Measurements from ENCODE around the gene CCNI2. TPM values are rescaled to one million over a fixed set of nuclear protein-coding genes. Genes with fewer than 3 reads are reported as not detected.
A peak's percentile ranks its signal among the peaks of the same experiment; 100 is the strongest.

The CCNI2 gene
- total RNA-seq, 1 donor from 2014 or later = 39.5 TPM

- Mint-ChIP-seq H3K9me3 (no peaks in the 10 kb centered on the region), H3K27ac (no peak overlapping the region), H3K27me3 (peaks cover 27% of the 10 kb centered on the region), H3K36me3 (ENCODE audit: low read depth) (peaks cover 3% of the 10 kb centered on the region), H3K4me1 (peaks cover 36% of the 10 kb centered on the region), H3K4me3 (peak overlapping the region; percentile 73)
- intact Hi-C loops (cut with micrococcal nuclease) = no loop called here
- no peak for DNase-seq
These were observed 28.3 kb downstream of the CCNI2 start for GRCh38 chr5:132775476-132775961.

GRCh38 chr5:132776131-132776937 is 29.1 kb downstream of the CCNI2 start:
- Mint-ChIP-seq H3K27me3 (peaks cover 34% of the 10 kb centered on the region), H3K9me3 (no peaks in the 10 kb centered on the region), H3K4me3 (peak overlapping the region; percentile 73), H3K27ac (peak overlapping the region; percentile 13), H3K4me1 (peaks cover 40% of the 10 kb centered on the region), H3K36me3 (ENCODE audit: low read depth) (peaks cover 3% of the 10 kb centered on the region)
- DNase-seq = peak; percentile 59
- intact Hi-C loops (cut with micrococcal nuclease) = loop anchor here (2.0 kb wide), 2 partner anchors 24 to 40 kb away; partner anchors contain the start of gene KIF3A

- Mint-ChIP-seq H3K4me3 (no peak overlapping the region), H3K4me1 (peaks cover 44% of the 10 kb centered on the region), H3K27ac (no peak overlapping the region), H3K9me3 (no peaks in the 10 kb centered on the region), H3K27me3 (peaks cover 39% of the 10 kb centered on the region), H3K36me3 (ENCODE audit: low read depth) (peaks cover 3% of the 10 kb centered on the region)
- intact Hi-C loops (cut with micrococcal nuclease) = loop anchor here (2.0 kb wide), 2 partner anchors 24 to 40 kb away; partner anchors contain the start of gene KIF3A
- DNase-seq = no peak
These were observed 29.6 kb downstream of the CCNI2 start for GRCh38 chr5:132776938-132777208.

- peak within 1 kb of the TSS; percentile 82 for H3K27ac Mint-ChIP-seq
- H3K36me3 Mint-ChIP-seq (ENCODE audit: low read depth) = peaks cover 3% of the 10 kb centered on the region
- intact Hi-C loops (cut with micrococcal nuclease) = loop anchor here (2.0 kb wide), 2 partner anchors 25 to 41 kb away; partner anchors contain the start of gene KIF3A
- H3K4me1 Mint-ChIP-seq = peaks cover 46% of the 10 kb centered on the region
- no peaks in the 10 kb centered on the region for H3K9me3 Mint-ChIP-seq
- H3K27me3 Mint-ChIP-seq = peaks cover 44% of the 10 kb centered on the region
- peak; percentile 88 for DNase-seq
- peak within 1 kb of the TSS; percentile 87 for H3K4me3 Mint-ChIP-seq
These were observed 30.2 kb downstream of the CCNI2 start, which contains the start of gene SEPTIN8 for GRCh38 chr5:132777209-132778069. SEPTIN8 (minus strand) TSS chr5:132777239; CDS start chr5:132777137, 102 bp downstream.

GRCh38 chr5:132778129-132778528 is 30.9 kb downstream of the CCNI2 start:
- H3K27me3 Mint-ChIP-seq = peaks cover 48% of the 10 kb centered on the region
- intact Hi-C loops (cut with micrococcal nuclease) = no loop called here
- H3K36me3 Mint-ChIP-seq (ENCODE audit: low read depth) = peaks cover 3% of the 10 kb centered on the region
- H3K4me1 Mint-ChIP-seq = peaks cover 45% of the 10 kb centered on the region
- no peak for DNase-seq
- H3K4me3 Mint-ChIP-seq = peak overlapping the region; percentile 87
- no peaks in the 10 kb centered on the region for H3K9me3 Mint-ChIP-seq
- H3K27ac Mint-ChIP-seq = peak overlapping the region; percentile 82

- Mint-ChIP-seq H3K27ac (no peak overlapping the region), H3K4me3 (peak overlapping the region; percentile 11), H3K36me3 (ENCODE audit: low read depth) (peaks cover 1% of the 10 kb centered on the region), H3K9me3 (no peaks in the 10 kb centered on the region), H3K27me3 (peaks cover 49% of the 10 kb centered on the region), H3K4me1 (peaks cover 42% of the 10 kb centered on the region)
- no peak for DNase-seq
- intact Hi-C loops (cut with micrococcal nuclease) = no loop called here
These were observed 31.6 kb downstream of the CCNI2 start for GRCh38 chr5:132778856-132779255.

GRCh38 chr5:132779961-132780360 is 32.7 kb downstream of the CCNI2 start:
- H3K4me1 Mint-ChIP-seq = peaks cover 42% of the 10 kb centered on the region
- no peak overlapping the region for H3K27ac Mint-ChIP-seq
- DNase-seq = no peak
- intact Hi-C loops (cut with micrococcal nuclease) = no loop called here
- peaks cover 50% of the 10 kb centered on the region for H3K27me3 Mint-ChIP-seq
- H3K4me3 Mint-ChIP-seq = no peak overlapping the region
- H3K36me3 Mint-ChIP-seq (ENCODE audit: low read depth) = peaks cover 1% of the 10 kb centered on the region
- H3K9me3 Mint-ChIP-seq = no peaks in the 10 kb centered on the region

GRCh38 chr5:132780577-132780976 is 33.4 kb downstream of the CCNI2 start:
- DNase-seq = no peak
- no peaks in the 10 kb centered on the region for H3K9me3 Mint-ChIP-seq
- H3K4me1 Mint-ChIP-seq = peaks cover 39% of the 10 kb centered on the region
- no peak overlapping the region for H3K27ac Mint-ChIP-seq
- intact Hi-C loops (cut with micrococcal nuclease) = no loop called here
- H3K27me3 Mint-ChIP-seq = peaks cover 51% of the 10 kb centered on the region
- no peak overlapping the region for H3K4me3 Mint-ChIP-seq
- H3K36me3 Mint-ChIP-seq (ENCODE audit: low read depth) = peaks cover 1% of the 10 kb centered on the region

GRCh38 chr5:132781029-132781428 is 33.8 kb downstream of the CCNI2 start:
- Mint-ChIP-seq H3K27me3 (peaks cover 53% of the 10 kb centered on the region), H3K27ac (no peak overlapping the region), H3K36me3 (ENCODE audit: low read depth) (peaks cover 1% of the 10 kb centered on the region), H3K4me1 (peaks cover 36% of the 10 kb centered on the region), H3K9me3 (no peaks in the 10 kb centered on the region), H3K4me3 (no peak overlapping the region)
- intact Hi-C loops (cut with micrococcal nuclease) = no loop called here
- DNase-seq = no peak

- H3K27ac Mint-ChIP-seq = no peak overlapping the region
- H3K4me1 Mint-ChIP-seq = peaks cover 34% of the 10 kb centered on the region
- no peak overlapping the region for H3K4me3 Mint-ChIP-seq
- intact Hi-C loops (cut with micrococcal nuclease) = no loop called here
- no peak for DNase-seq
- H3K9me3 Mint-ChIP-seq = no peaks in the 10 kb centered on the region
- peaks cover 55% of the 10 kb centered on the region for H3K27me3 Mint-ChIP-seq
- H3K36me3 Mint-ChIP-seq (ENCODE audit: low read depth) = peaks cover 1% of the 10 kb centered on the region
These were observed 34.9 kb downstream of the CCNI2 start for GRCh38 chr5:132782101-132782500.

GRCh38 chr5:132785365-132785764 is 38.1 kb downstream of the CCNI2 start:
- H3K27ac Mint-ChIP-seq = no peak overlapping the region
- H3K9me3 Mint-ChIP-seq = no peaks in the 10 kb centered on the region
- DNase-seq = no peak
- intact Hi-C loops (cut with micrococcal nuclease) = no loop called here
- H3K27me3 Mint-ChIP-seq = peaks cover 40% of the 10 kb centered on the region
- H3K4me1 Mint-ChIP-seq = peaks cover 16% of the 10 kb centered on the region
- H3K36me3 Mint-ChIP-seq (ENCODE audit: low read depth) = no peaks in the 10 kb centered on the region
- no peak overlapping the region for H3K4me3 Mint-ChIP-seq

GRCh38 chr5:132785864-132786263 is 38.6 kb downstream of the CCNI2 start:
- Mint-ChIP-seq H3K36me3 (ENCODE audit: low read depth) (no peaks in the 10 kb centered on the region), H3K9me3 (no peaks in the 10 kb centered on the region), H3K27me3 (peaks cover 36% of the 10 kb centered on the region), H3K27ac (no peak overlapping the region), H3K4me3 (no peak overlapping the region), H3K4me1 (peaks cover 15% of the 10 kb centered on the region)
- DNase-seq = no peak
- intact Hi-C loops (cut with micrococcal nuclease) = no loop called here

GRCh38 chr5:132787076-132787475 is 39.9 kb downstream of the CCNI2 start:
- Mint-ChIP-seq H3K27ac (no peak overlapping the region), H3K4me3 (no peak overlapping the region), H3K36me3 (ENCODE audit: low read depth) (no peaks in the 10 kb centered on the region), H3K27me3 (peaks cover 24% of the 10 kb centered on the region), H3K9me3 (no peaks in the 10 kb centered on the region), H3K4me1 (peaks cover 7% of the 10 kb centered on the region)
- DNase-seq = no peak
- intact Hi-C loops (cut with micrococcal nuclease) = no loop called here

- Mint-ChIP-seq H3K27ac (no peak overlapping the region), H3K4me1 (peaks cover 3% of the 10 kb centered on the region), H3K36me3 (ENCODE audit: low read depth) (no peaks in the 10 kb centered on the region), H3K4me3 (no peak overlapping the region), H3K27me3 (peaks cover 20% of the 10 kb centered on the region), H3K9me3 (no peaks in the 10 kb centered on the region)
- no peak for DNase-seq
- intact Hi-C loops (cut with micrococcal nuclease) = no loop called here
These were observed 41.3 kb downstream of the CCNI2 start for GRCh38 chr5:132788508-132788907.

All from activated CD4-positive, alpha-beta T cell treated with anti-CD3 and anti-CD28 coated beads, Interleukin-2, amount 10 ng/mL, durations not matched to agents 24 days and 14 days (primary cell).